GM13977 (cell line): ENCODE measurements around the gene KLHL29.

Experiments
- DNase-seq: peaks from one replicate; pipeline ENCODE4 v3.0.0; 2012; ENCODE audit warnings: low spot score
- CTCF ChIP-seq: IDR thresholded peaks from 2 replicates; pipeline ENCODE4 v1.5.1; 2012; ENCODE audit warnings: mild to moderate bottlenecking, control low read depth; ENCODE audit not compliant: insufficient read depth; ENCODE audit errors: extremely low read depth, missing control alignments
- in situ Hi-C: fragments of 300-500 bp; cut with MboI; formaldehyde crosslinking; loops from one replicate; pipeline ENCODE4 v1.12.0; 2022; ENCODE audit warnings: low sequenced_read_pairs, low pct_unique_long_range_greater_than_20kb, mixed read lengths, inconsistent platforms; ENCODE audit not compliant: unreplicated experiment

KLHL29 gene

GRCh38 chr2:23427976-23428375, 43.0 kb downstream of the KLHL29 start:
- no peak for DNase-seq
- no peak for TF ChIP-seq CTCF
- in situ Hi-C loops, result no loop called here

- DNase-seq, result no peak
- TF ChIP-seq CTCF, result no peak
- in situ Hi-C loops, result no loop called here
Measured at GRCh38 chr2:23429036-23429435, 44.1 kb downstream of the KLHL29 start.

GRCh38 chr2:23430263-23430662, 45.3 kb downstream of the KLHL29 start:
- no peak for TF ChIP-seq CTCF
- no peak for DNase-seq
- in situ Hi-C loops, result no loop called here

GRCh38 chr2:23432531-23432930, 47.6 kb downstream of the KLHL29 start:
- no peak for DNase-seq
- in situ Hi-C loops, result no loop called here
- TF ChIP-seq CTCF, result no peak

- no peak for TF ChIP-seq CTCF
- no peak for DNase-seq
- in situ Hi-C loops, result no loop called here
Measured at GRCh38 chr2:23433282-23433681, 48.3 kb downstream of the KLHL29 start.

GRCh38 chr2:23434721-23435121, 49.7 kb downstream of the KLHL29 start:
- in situ Hi-C loops, result no loop called here

More at GRCh38 chr2:23434721-23435121, 49.7 kb downstream of the KLHL29 start:
- no peak for DNase-seq
- no peak for TF ChIP-seq CTCF
